ENCODE data around the gene EMP1. TPM values are rescaled to one million over a fixed set of nuclear protein-coding genes. Genes with fewer than 3 reads are reported as not detected.

EMP1 gene
- total RNA-seq, 1 experiment from 2014 or later: 0.63 TPM

GRCh38 chr12:13233830-13234641 lies 37.5 kb downstream of the EMP1 start:
- Histone ChIP-seq H3K4me2 (ENCODE audit: insufficient read depth, insufficient read length, low read length) (no peak overlapping the region), H3K9ac (ENCODE audit: extremely low read depth, insufficient read length, low read length) (no peak overlapping the region), H3K27me3 (ENCODE audit: insufficient read depth, low read length) (no peaks in the 10 kb centered on the region), H2BK12ac (ENCODE audit: insufficient read length, low read depth, low read length) (no peak overlapping the region), H3K4me1 (ENCODE audit: insufficient read depth, low read length) (no peaks in the 10 kb centered on the region; the same call in 1 of the 2 replicates), H4K8ac (replicated peaks; ENCODE audit: insufficient read length, low read depth, low read length) (no peak overlapping the region), H2BK20ac (ENCODE audit: low read depth, low read length, poor library complexity, severe bottlenecking) (no peak overlapping the region), H3K14ac (ENCODE audit: insufficient read depth, low read length) (no peak overlapping the region), H3K4ac (ENCODE audit: low read depth, low read length) (no peak overlapping the region), H2AK5ac (ENCODE audit: insufficient read length, low read length) (no peak overlapping the region), H4K20me1 (ENCODE audit: control insufficient read depth, insufficient read depth, insufficient read length) (no peaks in the 10 kb centered on the region), H3K18ac (ENCODE audit: insufficient read length, low read depth, low read length) (no peak overlapping the region), H2BK15ac (ENCODE audit: low read depth, low read length) (no peak overlapping the region), H2BK5ac (ENCODE audit: insufficient read length, low read length) (no peak overlapping the region), H3K9me3 (ENCODE audit: control insufficient read depth, low read depth, low read length) (no peaks in the 10 kb centered on the region), H3K23me2 (ENCODE audit: insufficient read length, low read depth, low read length, poor library complexity, severe bottlenecking) (no peaks in the 10 kb centered on the region), H4K91ac (ENCODE audit: insufficient read length, low read depth, low read length) (no peak overlapping the region), H4K5ac (ENCODE audit: insufficient read length, low read depth, low read length) (no peak overlapping the region), H3K23ac (ENCODE audit: insufficient read length, low read depth, low read length) (no peak overlapping the region), H2AFZ (ENCODE audit: low read length) (no peak overlapping the region), H3K27ac (ENCODE audit: insufficient read length, low read depth, low read length) (no peak overlapping the region), H3K79me2 (ENCODE audit: insufficient read depth, low read length) (no peaks in the 10 kb centered on the region), H3K56ac (ENCODE audit: insufficient read length, low read depth, low read length) (no peak overlapping the region), H3K79me1 (ENCODE audit: insufficient read depth, low read depth, low read length, poor library complexity, severe bottlenecking) (no peaks in the 10 kb centered on the region), H3T11ph (ENCODE audit: low read length) (no peak overlapping the region), H2BK120ac (ENCODE audit: low read depth, low read length, poor library complexity, severe bottlenecking) (no peak overlapping the region)
- DNase-seq: peak; percentile 62
- Mint-ChIP-seq H3K36me3 (ENCODE audit: insufficient read depth in 1 of 3, low read depth in 3 of 3) (peaks cover 0 to 5% (median 0%) of the 10 kb centered on the region in 3 experiments; a peak in 3 of 7 replicates), H3K9me3 (peaks cover 0 to 6% of the 10 kb centered on the region in 2 experiments; a peak in 3 of 5 replicates), H3K4me1 (peaks cover 0 to 3% of the 10 kb centered on the region in 2 experiments; a peak in 2 of 4 replicates), H3K27ac (no peak overlapping the region), H3K4me3 (no peak overlapping the region), H3K27me3 (ENCODE audit: low read depth) (no peaks in the 10 kb centered on the region)
- TF ChIP-seq CTCF (conservative IDR thresholded peaks at IDR 0.05): peak; percentile 81
- no CpG with 5 or more reads among the region's 8 CpGs for WGBS (ENCODE audit: extremely low coverage, insufficient read length, low lambda C conversion rate)

Data from H9 (cell line).